Measurements from ENCODE around the gene DLG2. TPM values are rescaled to one million over a fixed set of nuclear protein-coding genes. Genes with fewer than 3 reads are reported as not detected.

DLG2 gene
- total RNA-seq, 1 donor from 2014 or later: 7.2 TPM

GRCh38 chr11:85180528-85180927 is 446.6 kb downstream of the DLG2 start:
- intact Hi-C loops (cut with DNase I): no loop called here
- Histone ChIP-seq H3K36me3 (no peaks in the 10 kb centered on the region), H3K4me3 (no peak overlapping the region), H3K27ac (no peak overlapping the region), H3K9me3 (no peaks in the 10 kb centered on the region), H3K4me1 (no peaks in the 10 kb centered on the region), H3K27me3 (ENCODE audit: low read depth) (no peaks in the 10 kb centered on the region)
- no peak for TF ChIP-seq CTCF (IDR thresholded peaks at IDR 0.05)
- no peak for DNase-seq
- no peak for ATAC-seq

- H3K36me3 ChIP-seq: no peaks in the 10 kb centered on the region
- ATAC-seq (no peak), DNase-seq (no peak)
- H3K27me3 ChIP-seq (ENCODE audit: low read depth): no peaks in the 10 kb centered on the region
- TF ChIP-seq CTCF (IDR thresholded peaks at IDR 0.05): no peak
- no peaks in the 10 kb centered on the region for H3K4me1 ChIP-seq
- H3K4me3 ChIP-seq: no peak overlapping the region
- H3K27ac ChIP-seq: no peak overlapping the region
- intact Hi-C loops (cut with DNase I): no loop called here
- H3K9me3 ChIP-seq: peaks cover 6% of the 10 kb centered on the region
Observed at GRCh38 chr11:85171648-85172257, 455.4 kb downstream of the DLG2 start.

GRCh38 chr11:85170184-85170583 is 457.0 kb downstream of the DLG2 start:
- Histone ChIP-seq H3K27me3 (ENCODE audit: low read depth) (no peaks in the 10 kb centered on the region), H3K27ac (no peak overlapping the region), H3K36me3 (no peaks in the 10 kb centered on the region), H3K4me3 (no peak overlapping the region), H3K4me1 (no peaks in the 10 kb centered on the region), H3K9me3 (peaks cover 5% of the 10 kb centered on the region)
- intact Hi-C loops (cut with DNase I): no loop called here
- ATAC-seq (no peak), DNase-seq (no peak)
- TF ChIP-seq CTCF (IDR thresholded peaks at IDR 0.05): no peak

- DNase-seq: no peak
- Histone ChIP-seq H3K4me3 (no peak overlapping the region), H3K4me1 (no peaks in the 10 kb centered on the region), H3K9me3 (no peaks in the 10 kb centered on the region), H3K36me3 (no peaks in the 10 kb centered on the region), H3K27me3 (ENCODE audit: low read depth) (no peaks in the 10 kb centered on the region), H3K27ac (no peak overlapping the region)
- no peak for ATAC-seq
- intact Hi-C loops (cut with DNase I): no loop called here
- TF ChIP-seq CTCF (IDR thresholded peaks at IDR 0.05): no peak
Observed at GRCh38 chr11:85167471-85167870, 459.7 kb downstream of the DLG2 start.

- Histone ChIP-seq H3K4me3 (no peak overlapping the region), H3K4me1 (no peaks in the 10 kb centered on the region), H3K36me3 (no peaks in the 10 kb centered on the region), H3K27me3 (ENCODE audit: low read depth) (no peaks in the 10 kb centered on the region), H3K9me3 (no peaks in the 10 kb centered on the region), H3K27ac (no peak overlapping the region)
- DNase-seq (no peak), ATAC-seq (no peak)
- TF ChIP-seq CTCF (IDR thresholded peaks at IDR 0.05): no peak
- intact Hi-C loops (cut with DNase I): no loop called here
Observed at GRCh38 chr11:85167038-85167437, 460.1 kb downstream of the DLG2 start.
